ENCODE measurements around the gene PRKD1. TPM values are rescaled to one million over a fixed set of nuclear protein-coding genes. Genes with fewer than 3 reads are reported as not detected.
A peak's percentile ranks its signal among the peaks of the same experiment; 100 is the strongest.

PRKD1 gene
- 1 to 10 TPM; 3.5 to 6.4 (median 4.4) TPM for total RNA-seq

DNA sequence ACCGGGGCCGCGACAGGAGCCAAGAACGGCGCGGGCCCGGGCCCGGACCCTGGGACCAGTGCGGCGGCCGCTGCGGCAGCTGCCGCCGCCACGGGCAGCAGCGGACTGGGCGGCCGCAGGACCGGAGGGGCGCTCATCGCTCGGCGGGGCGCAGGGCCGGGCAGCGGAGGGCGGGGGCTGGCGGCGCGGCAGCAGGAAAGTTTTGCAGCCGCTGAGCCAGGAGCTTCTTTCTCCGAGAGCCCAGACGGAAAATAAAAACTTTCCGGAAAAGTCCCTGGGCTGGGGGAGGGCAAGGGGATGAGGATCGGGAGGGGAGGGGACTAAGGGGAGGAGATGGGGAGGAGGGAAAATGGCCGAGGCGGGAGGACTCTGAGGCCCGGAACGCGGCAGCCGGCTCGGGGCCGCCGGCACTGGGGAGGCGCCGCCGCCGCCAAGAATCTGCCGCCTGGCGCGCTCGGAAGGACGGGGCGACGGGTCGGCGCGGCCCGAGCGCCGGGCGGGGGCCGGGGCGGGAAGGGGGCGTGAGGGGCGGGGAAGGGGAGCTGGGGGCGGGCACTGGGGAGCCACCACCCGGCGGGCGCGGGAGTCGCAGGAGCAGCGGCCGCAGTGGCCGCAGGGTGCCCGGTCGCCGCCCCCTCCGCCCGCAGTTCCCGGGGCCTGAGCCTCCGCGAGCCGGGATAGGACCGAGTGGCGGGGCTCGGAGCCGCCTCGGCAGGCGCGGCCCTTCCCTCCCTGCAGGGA is at the start of gene PRKD1:
TSS of gene PRKD1 (minus strand) at position 472 of the 741 bp plus-strand sequence.
- Histone ChIP-seq H3K27ac (peak within 1 kb of the TSS; percentile 78 to 88 (median 82)), H3K9me3 (no peaks in the 10 kb centered on the region), H3K27me3 (peaks cover 42% of the 10 kb centered on the region), H3K4me3 (peak within 1 kb of the TSS; percentile 64 to 79 (median 76)), H3K36me3 (no peaks in the 10 kb centered on the region), H3K4me1 (peaks cover 0 to 19% (median 17%) of the 10 kb centered on the region in 4 donors)
- intact Hi-C loops (cut with DNase I; ENCODE audit: low total_unique reads): no loop called here
- in situ Hi-C loops (cut with MboI; ENCODE audit: low pct_ligation_motif_present in 1 of 4, low pct_unique_long_range_greater_than_20kb in 1 of 4, low sequenced_read_pairs in 3 of 4): no loop called here
- DNase-seq: peak; percentile 51
- WGBS, 2 donors (ENCODE audit: low coverage in 1 of 2): 2 to 4% methylated on average over 10 to 49 of the region's 91 CpGs
- TF ChIP-seq EP300 (IDR thresholded peaks at IDR 0.05; ENCODE audit: low read depth): no peak
- TF ChIP-seq, protein P1, sequence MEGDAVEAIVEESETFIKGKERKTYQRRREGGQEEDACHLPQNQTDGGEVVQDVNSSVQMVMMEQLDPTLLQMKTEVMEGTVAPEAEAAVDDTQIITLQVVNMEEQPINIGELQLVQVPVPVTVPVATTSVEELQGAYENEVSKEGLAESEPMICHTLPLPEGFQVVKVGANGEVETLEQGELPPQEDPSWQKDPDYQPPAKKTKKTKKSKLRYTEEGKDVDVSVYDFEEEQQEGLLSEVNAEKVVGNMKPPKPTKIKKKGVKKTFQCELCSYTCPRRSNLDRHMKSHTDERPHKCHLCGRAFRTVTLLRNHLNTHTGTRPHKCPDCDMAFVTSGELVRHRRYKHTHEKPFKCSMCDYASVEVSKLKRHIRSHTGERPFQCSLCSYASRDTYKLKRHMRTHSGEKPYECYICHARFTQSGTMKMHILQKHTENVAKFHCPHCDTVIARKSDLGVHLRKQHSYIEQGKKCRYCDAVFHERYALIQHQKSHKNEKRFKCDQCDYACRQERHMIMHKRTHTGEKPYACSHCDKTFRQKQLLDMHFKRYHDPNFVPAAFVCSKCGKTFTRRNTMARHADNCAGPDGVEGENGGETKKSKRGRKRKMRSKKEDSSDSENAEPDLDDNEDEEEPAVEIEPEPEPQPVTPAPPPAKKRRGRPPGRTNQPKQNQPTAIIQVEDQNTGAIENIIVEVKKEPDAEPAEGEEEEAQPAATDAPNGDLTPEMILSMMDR (IDR thresholded peaks at IDR 0.05): peak in 2 of 5 experiments; percentile 7 to 12

DNA sequence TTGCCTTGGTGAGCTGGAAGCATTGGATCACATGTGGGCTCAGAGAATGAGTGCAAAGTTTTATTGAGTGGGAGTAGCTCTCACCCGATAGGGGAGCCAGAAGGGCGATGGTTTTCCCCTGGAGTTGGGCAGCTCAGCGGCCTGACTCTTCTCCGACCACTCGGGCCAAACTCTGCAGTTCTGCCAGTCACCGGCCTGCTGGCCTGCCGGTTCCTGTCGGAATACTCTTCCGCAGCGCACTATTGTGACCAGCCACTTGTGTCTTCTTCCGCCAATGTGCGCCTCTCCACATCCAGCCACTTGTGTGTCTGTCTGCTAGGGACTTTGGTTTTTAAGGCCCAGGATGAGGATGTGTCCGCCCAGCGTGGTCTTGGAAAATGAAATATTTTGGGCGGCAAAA is 43.5 kb upstream of the PRKD1 start:
- DNase-seq: no peak
- no peaks in the 10 kb centered on the region for H3K27me3 ChIP-seq
- WGBS, 2 donors (ENCODE audit: low coverage in 1 of 2): 92% methylated on average over 15 of the region's 15 CpGs; no CpG with 5 or more reads in 1 of the 2 donors
- intact Hi-C loops (cut with DNase I; ENCODE audit: low total_unique reads) (no loop called here), in situ Hi-C loops (cut with MboI; ENCODE audit: low pct_ligation_motif_present in 1 of 4, low pct_unique_long_range_greater_than_20kb in 1 of 4, low sequenced_read_pairs in 3 of 4) (no loop called here)
- TF ChIP-seq, protein P1 (IDR thresholded peaks at IDR 0.05): no peak
- TF ChIP-seq EP300 (IDR thresholded peaks at IDR 0.05; ENCODE audit: low read depth): no peak
- TF ChIP-seq POLR2A (IDR thresholded peaks at IDR 0.05): no peak
- TF ChIP-seq POLR2AphosphoS5 (IDR thresholded peaks at IDR 0.05): no peak
- H3K36me3 ChIP-seq: no peaks in the 10 kb centered on the region
- H3K9me3 ChIP-seq: no peaks in the 10 kb centered on the region
- no peak overlapping the region for H3K27ac ChIP-seq
- no peaks in the 10 kb centered on the region for H3K4me1 ChIP-seq
- no peak overlapping the region for H3K4me3 ChIP-seq

DNA sequence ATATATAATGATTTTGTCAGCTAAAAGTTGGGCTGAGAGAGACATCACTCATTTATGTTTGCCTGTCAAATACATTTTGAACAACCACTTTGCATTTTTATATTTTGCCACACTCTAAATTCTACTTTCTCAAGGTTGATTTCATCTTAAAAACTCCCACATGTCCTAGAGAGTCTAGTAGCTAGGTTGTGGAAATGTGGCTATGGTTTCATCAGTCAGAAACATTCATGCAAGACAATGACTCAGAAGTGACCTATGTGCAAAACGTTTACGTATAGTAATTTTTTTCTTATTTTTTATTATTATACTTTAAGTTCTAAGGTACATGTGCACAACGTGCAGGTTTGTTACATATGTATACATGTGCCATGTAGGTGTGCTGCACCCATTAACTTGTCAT is 27.4 kb upstream of the PRKD1 start:
- Histone ChIP-seq H3K36me3 (no peaks in the 10 kb centered on the region), H3K4me1 (no peaks in the 10 kb centered on the region), H3K9me3 (no peaks in the 10 kb centered on the region), H3K27ac (no peak overlapping the region), H3K4me3 (no peak overlapping the region), H3K27me3 (no peaks in the 10 kb centered on the region)
- intact Hi-C loops (cut with DNase I; ENCODE audit: low total_unique reads): loop anchor here (10.0 kb wide), 1 partner anchor 910 kb away; no protein-coding TSS in a partner anchor
- DNase-seq: no peak
- TF ChIP-seq, protein P1 (IDR thresholded peaks at IDR 0.05): no peak
- TF ChIP-seq POLR2AphosphoS5 (IDR thresholded peaks at IDR 0.05): no peak
- TF ChIP-seq EP300 (IDR thresholded peaks at IDR 0.05; ENCODE audit: low read depth): no peak
- TF ChIP-seq POLR2A (IDR thresholded peaks at IDR 0.05): no peak
- in situ Hi-C loops (cut with MboI; ENCODE audit: low pct_ligation_motif_present in 1 of 4, low pct_unique_long_range_greater_than_20kb in 1 of 4, low sequenced_read_pairs in 3 of 4): no loop called here
- WGBS, 2 donors (ENCODE audit: low coverage in 1 of 2): 74 to 82% methylated on average over 3 of the region's 3 CpGs

DNA sequence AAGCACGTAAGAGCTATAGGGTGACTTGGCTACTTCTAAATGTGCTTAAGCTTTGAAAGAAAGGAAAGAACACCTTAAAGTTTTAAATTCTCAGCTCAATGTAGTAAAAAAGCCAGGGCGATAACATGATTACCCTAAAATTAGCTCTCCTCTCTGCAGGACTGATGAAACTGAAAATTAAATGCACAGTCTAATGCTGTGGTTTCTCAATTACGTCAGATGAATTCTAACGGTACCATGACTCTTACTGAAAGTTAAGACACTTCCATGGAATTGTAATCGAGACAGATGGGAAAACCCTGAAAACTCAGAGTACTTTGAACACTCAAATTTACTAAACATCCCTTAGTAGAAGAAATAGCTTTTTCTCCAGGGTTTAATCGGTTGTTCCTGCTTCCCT is 25.9 kb upstream of the PRKD1 start:
- intact Hi-C loops (cut with DNase I; ENCODE audit: low total_unique reads): loop anchor here (10.0 kb wide), 1 partner anchor 911 kb away; no protein-coding TSS in a partner anchor
- Histone ChIP-seq H3K27ac (no peak overlapping the region), H3K27me3 (no peaks in the 10 kb centered on the region), H3K4me3 (no peak overlapping the region), H3K36me3 (no peaks in the 10 kb centered on the region), H3K4me1 (no peaks in the 10 kb centered on the region), H3K9me3 (no peaks in the 10 kb centered on the region)
- no peak for DNase-seq
- WGBS, 2 donors (ENCODE audit: low coverage in 1 of 2): 69 to 74% methylated on average over 6 of the region's 6 CpGs
- TF ChIP-seq EP300 (IDR thresholded peaks at IDR 0.05; ENCODE audit: low read depth) (no peak), POLR2A (IDR thresholded peaks at IDR 0.05) (no peak), POLR2AphosphoS5 (IDR thresholded peaks at IDR 0.05) (no peak)
- TF ChIP-seq, protein P1 (IDR thresholded peaks at IDR 0.05): no peak
- in situ Hi-C loops (cut with MboI; ENCODE audit: low pct_ligation_motif_present in 1 of 4, low pct_unique_long_range_greater_than_20kb in 1 of 4, low sequenced_read_pairs in 3 of 4): no loop called here
